Superior temporal gyrus (tissue), 1 donor: Measurements from ENCODE around the gene CABP4.
"Not testable (repeated sequence)": the region's sequence is repeated elsewhere in the genome, so short reads cannot be mapped to it uniquely, and the experiment has no call there.

Experiments
- DNase-seq: peaks from one replicate; pipeline ENCODE4 v3.0.0-alpha.2; 2016; ENCODE audit errors: extremely low spot score

Gene CABP4

DNA sequence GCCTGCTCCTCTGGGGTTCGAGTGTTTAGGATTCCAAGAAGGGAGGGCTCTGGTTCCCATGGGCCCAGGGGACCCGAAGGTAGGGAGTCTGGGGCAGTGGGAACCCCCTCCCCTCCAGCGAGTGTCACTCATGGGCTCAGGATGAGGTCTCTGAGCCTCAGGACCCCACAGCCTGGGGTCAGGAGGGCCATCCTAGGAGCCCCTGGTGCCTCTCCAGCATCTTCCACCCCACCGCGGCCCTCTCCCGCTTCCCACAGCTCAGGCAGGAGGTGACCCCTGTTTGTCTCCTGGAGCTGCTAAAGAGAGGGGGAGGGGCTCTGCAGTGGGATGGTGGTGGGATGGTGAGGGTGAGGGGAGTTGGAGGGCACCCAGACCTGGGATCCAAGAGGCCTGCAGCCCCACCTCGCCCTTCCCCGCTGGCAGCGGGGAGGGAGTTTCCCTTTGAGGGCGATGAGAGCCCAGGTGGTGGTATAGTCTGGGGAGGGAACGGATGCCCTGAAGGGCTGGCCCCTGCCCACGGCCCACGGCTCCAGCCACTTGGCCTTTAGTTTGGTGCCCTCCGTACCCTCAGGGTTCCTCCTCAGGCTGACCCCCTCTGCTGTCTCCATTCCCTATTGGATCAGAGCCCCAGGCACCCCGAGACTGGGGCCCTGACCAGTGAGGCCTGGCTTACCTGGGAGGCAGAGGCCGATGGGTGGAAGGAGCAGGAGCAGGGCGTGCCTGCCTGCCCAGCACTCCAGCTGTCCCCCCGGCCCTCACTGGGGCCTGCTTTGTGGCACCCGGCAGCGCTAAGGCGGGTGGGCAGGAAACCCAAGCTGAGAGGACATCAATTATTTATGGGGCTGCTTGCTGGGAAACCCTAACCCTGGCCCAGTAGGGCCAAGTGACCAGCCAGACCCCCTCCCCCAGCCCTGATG is 1.1 kb upstream of the CABP4 start:
- DNase-seq: no peak

DNA sequence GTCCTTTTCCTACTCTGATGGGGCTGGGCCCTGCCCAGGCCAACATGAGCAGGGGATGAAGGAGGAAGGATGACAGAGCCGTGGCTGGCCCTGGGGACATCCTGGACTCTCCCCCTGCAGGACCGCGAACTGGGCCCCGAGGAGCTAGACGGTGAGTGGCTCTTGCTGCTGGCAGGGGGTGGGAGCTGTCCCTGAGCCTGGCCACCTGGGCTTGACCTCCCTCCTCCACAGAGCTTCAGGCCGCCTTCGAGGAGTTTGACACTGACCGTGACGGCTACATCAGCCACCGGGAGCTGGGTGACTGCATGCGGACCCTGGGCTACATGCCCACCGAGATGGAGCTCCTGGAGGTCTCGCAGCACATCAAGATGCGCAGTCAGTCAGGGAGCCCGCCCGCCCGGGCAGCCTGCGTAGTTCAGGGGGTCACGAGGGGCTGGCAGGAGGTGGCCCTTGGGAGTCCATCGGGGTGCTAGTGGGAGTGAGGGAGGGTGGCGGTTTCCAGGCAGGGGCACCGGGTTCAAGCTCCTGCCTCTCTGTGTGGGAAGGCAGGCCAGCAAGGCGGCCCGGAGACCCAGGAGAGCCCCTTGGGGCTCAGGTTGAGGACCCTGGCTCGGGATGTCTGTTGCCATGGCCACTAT is 1.0 kb downstream of the CABP4 start:
- DNase-seq: no peak

DNA sequence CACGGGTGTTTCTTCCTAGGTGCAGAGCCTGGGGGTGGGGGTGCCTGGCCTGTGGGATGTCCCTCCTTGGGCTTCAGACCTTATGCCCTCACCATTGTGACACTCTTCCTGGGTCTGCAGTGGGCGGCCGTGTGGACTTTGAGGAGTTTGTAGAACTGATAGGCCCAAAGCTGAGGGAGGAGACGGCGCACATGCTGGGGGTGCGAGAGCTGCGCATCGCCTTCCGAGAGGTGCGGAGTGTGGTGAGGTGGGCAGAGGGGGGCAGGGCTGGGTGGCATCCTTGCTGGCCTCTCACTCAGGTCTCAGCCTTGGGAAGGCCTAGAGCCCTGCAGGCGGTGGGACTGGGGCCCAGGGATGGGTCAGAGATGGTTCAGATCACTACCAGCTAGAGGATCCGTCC is 2.3 kb downstream of the CABP4 start:
- no peak for DNase-seq

DNA sequence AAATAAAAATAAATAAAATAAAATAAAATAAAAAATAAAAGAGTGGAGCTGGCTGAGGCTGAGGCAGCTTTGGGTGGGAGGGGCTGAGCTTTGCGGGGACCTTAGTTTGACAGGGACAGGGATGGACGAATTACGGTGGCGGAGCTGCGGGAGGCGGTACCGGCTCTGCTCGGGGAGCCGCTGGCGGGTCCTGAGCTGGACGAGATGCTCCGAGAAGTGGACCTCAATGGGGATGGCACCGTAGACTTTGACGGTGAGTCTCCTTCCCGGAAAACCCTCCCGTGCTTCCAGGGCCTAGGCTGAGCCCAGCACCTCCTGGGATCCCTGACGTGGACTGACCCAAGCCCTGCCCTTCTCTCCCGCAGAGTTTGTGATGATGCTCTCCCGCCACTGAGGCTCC is 3.1 kb downstream of the CABP4 start:
- no peak for DNase-seq

DNA sequence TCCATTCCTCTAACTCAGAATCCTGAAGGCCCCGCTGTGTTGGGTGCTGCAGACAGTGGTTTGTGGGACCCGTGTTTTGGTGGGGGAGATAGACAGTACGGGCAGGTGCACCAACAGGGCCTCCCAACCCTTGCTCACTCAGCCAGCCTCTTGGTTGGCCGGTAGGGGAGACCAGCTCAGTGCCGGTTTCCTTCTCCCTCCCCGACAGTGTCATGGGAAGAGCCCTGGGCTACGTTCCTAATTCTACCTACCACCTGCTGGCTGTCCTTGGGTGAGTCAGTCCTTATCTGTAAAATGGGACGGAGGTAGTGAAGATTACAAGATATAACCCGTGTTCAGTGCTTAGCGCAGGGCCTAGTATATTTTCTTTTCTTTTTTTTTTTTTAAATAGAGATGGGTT is 8.0 kb downstream of the CABP4 start:
- DNase-seq: no peak

DNA sequence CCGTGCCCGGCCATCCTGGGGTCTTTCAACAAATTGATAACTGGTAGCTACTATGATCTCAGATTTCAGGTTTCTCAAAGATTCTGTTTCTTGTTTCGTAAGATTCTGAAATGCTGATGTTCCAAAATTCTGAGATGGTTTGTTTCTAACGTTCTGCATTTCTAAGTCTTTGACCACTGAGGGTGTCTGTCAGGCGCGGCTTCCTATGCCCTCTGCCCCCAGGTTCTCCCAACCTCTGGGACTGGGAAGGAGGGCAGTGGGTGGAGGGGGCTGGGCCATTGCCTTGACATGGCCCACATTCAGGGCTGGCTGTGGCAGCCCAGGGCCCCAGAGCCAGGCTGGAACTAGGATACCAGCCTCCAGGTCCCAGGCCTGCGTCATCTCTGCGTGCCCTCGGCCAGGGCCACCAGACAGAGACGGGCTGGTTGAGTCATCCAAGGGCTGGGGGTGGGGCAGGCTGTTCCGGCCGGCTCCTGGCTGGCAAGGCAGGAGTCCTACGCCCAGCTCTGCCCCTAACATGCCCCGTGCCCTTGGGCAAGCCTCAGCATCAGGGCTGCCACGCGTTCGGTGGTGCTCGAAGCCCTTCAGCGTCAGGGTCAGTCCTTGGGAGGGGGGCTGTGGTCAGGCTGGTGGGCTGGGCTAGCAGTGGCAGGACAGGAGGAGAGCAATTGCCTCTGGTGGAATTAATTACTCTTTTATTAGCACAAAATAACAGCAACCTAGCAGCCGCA is 8.7 kb downstream of the CABP4 start:
- no peak for DNase-seq

DNA sequence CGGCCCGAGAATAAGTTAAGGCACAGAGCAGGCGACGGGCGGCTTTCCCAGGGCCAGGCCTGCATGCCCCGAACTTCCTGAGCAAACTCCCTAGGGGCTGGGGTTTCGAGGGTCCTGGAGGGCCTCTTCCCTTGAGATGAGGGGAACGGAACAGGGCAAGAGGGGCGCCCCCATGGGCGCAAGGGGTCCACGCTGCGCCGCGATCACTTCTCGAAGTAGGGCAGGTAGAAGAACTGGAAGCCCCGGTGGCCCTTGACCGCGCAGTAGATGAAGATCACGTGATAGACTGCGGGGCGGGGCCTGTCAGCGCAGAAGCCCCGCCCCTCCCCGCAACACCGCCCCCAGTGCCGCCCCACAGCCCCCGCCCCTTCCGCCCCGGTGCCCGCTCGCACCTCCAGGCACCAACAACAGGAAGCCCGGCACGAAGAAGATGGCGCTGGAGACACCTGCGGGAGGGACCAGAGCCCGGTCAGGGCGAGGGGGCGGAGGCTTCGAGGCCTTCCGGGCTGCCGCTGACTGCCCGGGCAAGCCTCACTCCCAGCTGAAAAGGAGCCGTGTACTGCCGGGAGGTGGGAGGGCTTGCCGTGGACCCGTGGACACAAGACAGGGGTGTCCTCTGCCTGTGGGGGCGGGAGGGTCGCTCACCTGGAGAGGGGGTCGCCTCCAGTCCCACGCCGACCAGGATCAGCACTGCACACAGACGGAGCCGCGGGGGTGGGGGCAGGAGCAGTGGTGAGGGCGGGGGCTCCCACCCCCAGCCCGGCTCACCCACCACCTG is 9.4 kb downstream of the CABP4 start:
- peak; percentile 69 for DNase-seq

DNA sequence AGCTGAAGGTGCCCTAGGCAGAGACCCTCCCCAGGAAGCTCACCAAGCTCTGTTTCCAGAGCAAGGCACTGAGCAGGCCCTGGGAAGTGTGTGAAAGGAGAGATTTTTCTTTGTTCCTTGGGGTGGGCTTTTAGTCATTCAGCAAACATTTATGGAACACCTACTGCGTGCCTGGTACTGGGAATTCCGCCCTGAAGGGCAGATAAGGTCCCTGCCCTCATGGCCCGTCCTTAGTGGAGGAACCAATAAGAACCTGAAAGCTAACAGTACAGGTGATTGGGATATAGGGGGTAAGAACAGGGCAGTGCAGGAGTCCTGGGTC is 10.0 kb downstream of the CABP4 start:
- no peak for DNase-seq

DNA sequence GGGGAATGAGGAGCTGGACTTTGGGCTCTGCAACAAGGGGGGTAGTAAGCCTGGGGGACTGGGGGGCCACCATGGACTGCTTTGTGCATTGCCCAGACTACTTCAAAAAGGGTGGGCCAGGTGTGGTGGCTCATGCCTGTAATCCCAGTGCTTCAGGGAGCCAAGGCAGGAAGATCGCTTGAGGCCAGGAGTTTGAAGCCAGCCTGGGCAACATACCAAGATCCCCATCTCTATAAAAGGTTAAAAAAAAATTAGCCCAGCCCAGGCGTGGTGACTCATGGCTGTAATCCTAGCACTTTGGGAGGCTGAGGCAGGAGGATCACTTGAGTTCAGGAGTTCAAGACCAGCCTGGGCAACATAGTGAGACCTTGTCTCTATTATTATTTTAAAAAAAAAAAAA is 10.4 kb downstream of the CABP4 start:
- DNase-seq: not testable (repeated sequence)

DNA sequence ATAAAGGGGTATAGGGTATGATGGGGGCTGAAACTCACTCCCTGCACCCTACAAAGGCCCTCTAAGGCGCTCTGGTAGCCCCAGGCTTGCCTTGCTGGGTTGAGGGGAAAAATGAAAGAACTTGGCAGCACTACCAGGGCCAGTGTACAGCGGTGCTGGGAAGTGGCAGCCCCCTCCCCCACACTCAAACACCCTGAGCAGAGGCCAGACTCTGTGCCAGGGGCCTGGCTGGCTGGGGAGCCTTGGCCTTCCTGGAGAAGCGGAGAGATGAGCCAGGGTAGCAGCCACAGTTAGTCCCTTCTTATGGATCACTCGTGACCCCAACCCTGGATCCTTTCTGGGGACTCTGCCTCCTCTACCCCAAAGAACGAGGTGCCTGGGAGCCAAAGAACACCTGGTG is 11.2 kb downstream of the CABP4 start:
- no peak for DNase-seq

DNA sequence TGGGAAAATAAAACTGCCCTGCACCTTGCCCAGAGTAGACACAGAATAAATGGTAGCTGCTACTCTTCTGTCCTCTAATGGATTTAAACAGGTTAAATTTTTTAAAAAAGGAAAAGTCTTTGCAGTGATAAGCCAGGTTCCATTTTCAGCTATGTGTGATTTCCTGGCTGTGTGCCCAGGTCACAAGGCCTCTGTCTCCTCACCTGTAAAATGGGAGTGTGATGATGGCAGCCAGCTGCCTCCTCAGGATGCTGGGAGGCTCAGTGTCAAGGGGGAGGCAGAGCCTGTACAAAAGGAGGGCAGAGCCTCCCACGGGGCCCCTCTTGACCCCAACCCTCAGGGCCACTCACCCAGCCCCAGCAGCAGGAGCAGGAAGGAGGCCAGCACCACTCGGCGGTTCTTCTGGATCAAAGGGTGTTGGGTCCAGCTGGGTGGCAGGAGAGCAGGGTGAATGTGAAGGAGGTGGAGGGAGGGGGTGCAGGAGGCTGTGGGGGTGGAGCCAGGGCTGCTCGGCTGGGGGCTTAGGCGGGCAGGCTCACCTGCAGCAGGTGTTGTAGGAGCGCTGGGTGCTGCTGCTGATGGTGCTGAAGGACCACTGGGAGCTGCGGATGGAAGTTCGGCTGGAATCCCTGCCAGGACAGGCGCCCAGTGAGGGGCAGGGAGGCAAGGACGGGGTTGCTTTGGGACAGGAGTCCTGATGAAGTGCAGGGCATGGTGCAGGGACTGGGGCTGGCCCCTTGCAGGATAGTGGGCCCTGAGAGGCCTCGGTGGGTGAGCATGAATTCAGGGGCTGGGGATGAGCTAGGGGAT is 12.0 kb downstream of the CABP4 start:
- DNase-seq: no peak

DNA sequence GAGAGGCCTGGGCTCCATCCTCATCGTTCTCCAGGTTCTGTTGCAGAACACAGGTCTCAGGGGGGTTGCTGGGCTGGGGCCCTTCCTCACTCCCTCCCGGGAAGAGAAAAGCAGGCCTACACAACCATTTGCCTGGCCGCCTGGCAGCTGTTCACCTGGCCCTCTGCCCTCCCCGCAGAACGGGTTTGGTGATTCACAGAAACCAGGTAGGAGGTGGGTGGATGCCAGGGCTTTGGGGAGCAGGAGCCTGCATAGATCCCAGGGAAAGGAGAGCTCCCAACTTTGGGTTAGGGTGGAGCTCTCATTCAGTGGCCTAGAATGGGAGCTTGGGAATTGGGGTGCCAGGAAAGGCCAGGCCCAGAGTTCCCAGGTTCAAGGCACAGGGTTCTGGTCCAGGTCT is 12.9 kb downstream of the CABP4 start:
- DNase-seq: no peak

DNA sequence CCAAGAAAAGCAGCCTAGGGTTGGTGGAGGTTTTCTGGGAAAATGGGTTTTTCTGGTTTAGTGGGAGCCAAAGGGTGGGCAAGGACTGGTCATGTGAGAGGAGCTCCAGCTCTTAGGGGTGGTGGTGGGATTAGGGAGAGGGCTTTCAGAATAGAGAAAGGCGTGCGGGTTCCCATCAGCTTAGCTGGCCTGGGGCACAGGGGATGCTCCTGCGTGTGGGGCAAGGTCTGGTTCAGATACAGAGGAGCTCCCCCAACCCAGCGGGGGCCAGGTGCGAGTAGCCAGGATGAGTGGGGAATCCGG is 13.3 kb downstream of the CABP4 start:
- DNase-seq: no peak

DNA sequence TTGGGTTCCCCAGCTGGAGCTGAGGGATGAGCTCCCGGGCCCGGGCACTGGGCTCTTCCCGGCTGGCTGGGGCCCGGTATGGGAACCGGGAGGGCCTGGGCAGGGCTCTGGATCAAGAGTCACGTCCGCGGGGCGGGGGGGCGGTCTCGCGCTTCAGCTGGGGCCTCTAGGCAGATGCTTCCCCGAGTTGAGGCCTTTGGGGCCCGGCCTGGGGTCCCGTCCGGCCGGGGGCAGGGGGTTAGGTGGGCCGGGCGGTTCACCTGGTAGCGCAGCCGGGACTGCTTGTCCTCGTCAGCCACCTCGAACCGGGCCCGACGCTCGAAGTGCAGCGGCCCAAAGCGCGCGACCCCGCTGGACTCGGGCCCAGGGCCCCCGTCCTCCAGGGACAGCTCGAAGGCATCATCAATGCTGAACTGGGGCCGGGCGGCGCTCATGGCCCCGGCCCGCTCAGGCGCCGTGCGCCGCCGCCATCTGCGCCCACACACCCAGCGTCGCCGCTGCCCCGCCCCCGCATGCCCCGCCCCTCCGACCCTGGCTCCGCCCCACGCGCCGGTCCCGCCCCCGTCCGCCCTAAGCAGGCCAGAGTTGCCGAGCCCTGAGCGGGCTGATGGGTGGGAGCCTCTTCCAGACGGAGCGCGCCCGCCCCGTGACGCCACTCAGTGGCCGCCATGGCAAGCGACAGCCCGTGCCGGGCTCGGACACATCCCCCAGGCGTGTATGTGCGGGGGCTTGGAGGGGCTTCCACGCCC is 13.8 kb downstream of the CABP4 start, which contains the start of gene TMEM134:
TMEM134 (minus strand) TSS at position 493 of the 749 bp plus-strand sequence; CDS start at position 434, 59 bp downstream.
- peak; percentile 89 for DNase-seq

DNA sequence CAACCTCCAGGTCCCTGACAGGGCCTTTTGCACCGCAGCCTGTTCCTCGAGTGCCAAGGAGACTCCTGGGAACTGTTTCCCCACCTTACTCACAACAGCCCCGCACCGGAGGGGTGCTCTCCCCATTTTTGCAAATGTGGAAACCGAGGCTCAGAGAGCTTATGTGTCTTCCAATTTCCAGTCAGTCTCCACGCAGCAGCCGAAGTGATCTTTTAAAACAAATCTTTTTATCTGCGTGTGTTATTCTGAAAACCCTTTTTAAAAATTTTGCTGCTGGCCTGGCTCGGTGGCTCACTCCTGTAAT is 14.3 kb downstream of the CABP4 start:
- no peak for DNase-seq

DNA sequence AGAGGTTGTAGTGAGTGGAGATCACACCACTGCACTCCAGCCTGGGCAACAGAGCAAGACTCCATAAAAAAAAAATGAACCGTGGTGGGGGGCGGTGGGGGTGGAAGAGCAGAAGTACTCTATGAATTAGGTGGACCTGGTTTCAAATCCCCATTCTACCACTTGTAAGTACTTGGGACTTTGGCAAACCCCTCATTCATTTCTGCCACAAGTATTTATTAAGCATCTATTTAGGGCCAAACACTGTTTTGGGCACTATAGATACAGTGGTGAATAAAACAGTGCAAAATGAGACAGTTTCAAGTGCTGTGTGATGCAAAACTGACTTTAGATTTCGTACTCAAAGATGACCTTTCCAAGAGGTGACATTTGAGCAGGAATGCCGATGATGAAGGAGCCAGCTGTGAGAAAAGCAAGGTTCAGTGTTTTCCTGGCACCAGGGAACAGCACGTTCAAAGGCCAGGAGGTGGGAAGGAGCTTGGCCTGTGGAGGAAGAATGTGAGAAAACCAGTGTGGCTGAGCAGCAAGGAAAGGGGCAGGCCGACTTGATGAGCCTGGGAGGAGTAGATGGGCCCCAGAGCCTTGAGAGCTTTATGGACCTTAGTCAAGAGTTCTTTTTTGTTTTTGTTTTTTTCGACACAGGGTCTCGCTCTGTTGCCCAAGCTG is 15.3 kb downstream of the CABP4 start:
- no peak for DNase-seq

DNA sequence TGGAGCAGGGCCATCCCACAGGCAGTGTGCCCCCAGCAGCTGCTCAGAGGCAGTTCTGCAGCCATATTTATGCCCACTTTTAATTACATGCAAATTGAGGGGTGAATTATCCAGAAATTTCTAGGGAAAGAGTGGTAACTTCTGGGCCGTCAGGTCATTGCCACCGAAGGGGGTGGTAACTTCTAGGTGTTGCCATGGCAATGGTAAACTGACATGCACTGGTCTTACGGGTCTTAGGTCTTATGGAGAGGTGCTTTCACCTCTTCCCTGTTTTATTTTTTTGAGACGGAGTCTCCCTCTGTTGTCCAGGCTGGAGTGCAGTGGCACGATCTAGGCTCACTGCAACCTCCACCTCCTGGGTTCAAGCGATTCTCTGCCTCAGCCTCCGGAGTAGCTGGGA is 17.7 kb downstream of the CABP4 start:
- DNase-seq: no peak

DNA sequence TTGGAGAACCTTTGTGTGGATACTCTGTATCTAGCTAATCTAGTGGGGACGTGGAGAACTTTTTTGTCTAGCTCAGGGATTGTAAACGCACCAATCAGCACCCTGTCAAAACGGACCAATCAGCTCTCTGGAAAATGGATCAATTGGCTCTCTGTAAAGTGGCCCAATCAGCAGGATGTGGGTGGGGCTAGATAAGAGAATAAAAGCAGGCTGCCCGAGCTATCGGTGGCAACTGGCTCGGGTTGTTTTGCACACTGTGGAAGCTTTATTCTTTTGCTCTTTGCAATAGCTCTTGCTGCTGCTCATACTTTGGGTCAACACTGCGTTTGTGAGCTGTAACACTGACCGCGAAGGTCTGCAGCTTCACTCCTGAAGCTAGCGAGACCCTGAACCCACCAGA is 21.5 kb downstream of the CABP4 start:
- DNase-seq: not testable (repeated sequence)

DNA sequence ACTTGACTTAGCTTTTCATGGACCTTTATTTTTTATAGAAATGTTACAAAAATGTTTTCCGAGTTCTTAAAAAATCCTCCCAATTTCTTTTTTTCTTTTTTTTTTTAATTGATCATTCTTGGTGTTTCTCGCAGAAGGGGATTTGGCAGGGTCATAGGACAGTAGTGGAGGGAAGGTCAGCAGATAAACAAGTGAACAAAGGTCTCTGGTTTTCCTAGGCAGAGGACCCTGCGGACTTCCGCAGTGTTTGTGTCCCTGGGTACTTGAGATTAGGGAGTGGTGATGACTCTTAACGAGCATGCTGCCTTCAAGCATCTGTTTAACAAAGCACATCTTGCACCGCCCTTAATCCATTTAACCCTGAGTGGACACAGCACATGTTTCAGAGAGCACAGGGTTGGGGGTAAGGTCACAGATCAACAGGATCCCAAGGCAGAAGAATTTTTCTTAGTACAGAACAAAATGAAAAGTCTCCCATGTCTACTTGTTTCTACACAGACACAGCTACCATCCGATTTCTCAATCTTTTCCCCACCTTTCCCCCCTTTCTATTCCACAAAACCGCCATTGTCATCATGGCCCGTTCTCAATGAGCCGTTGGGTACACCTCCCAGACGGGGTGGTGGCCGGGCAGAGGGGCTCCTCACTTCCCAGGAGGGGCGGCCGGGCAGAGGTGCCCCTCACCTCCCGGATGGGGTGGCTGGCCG is 22.3 kb downstream of the CABP4 start:
- not testable (repeated sequence) for DNase-seq
